H1 (cell line): Measurements from ENCODE around the gene ACSL3. TPM values are rescaled to one million over a fixed set of nuclear protein-coding genes. Genes with fewer than 3 reads are reported as not detected.

Experiments
- CTCF ChIA-PET: fragments of 300-600 bp; sonication (Branson Sonifier 250); formaldehyde crosslinking; loops from one replicate; lab custom pipeline; 2021; ENCODE audit not compliant: partially characterized antibody; lab: Charles Lee
- POLR2A ChIA-PET: fragments of 300-600 bp; sonication (Branson Sonifier 250); formaldehyde crosslinking; loops from one replicate; lab custom pipeline; 2021; ENCODE audit warnings: inconsistent platforms; ENCODE audit not compliant: partially characterized antibody; lab: Charles Lee
- DNase-seq, 2 experiments: peaks; one replicate each; pipeline versions ENCODE4 v3.0.0 to v3.0.0-alpha.2; 2010 to 2022; ENCODE audit warnings: low spot score in 2 of 2, low read depth in 1 of 2, mixed read lengths in 1 of 2
- FAIRE-seq: peaks from 2 replicates; lab custom pipeline; 2011; peaks lifted over from hg19 to GRCh38; lab: Jason Lieb, UNC
- H2AFZ ChIP-seq: 2 replicates; pipeline ENCODE4 v1.8.1; 2012; ENCODE audit warnings: low read length, inconsistent platforms
- H2AK5ac ChIP-seq: 2 replicates; pipeline ENCODE4 v1.6.1; 2013; ENCODE audit warnings: low read depth, low read length
- H2BK120ac ChIP-seq: replicated peaks from 2 replicates; pipeline ENCODE3; 2013; ENCODE audit warnings: low read depth, low read length, inconsistent platforms
- H2BK12ac ChIP-seq: 2 replicates; pipeline ENCODE4 v1.6.1; 2013; ENCODE audit warnings: low read depth, low read length
- H2BK15ac ChIP-seq: 2 replicates; pipeline ENCODE4 v1.6.1; 2013; ENCODE audit warnings: low read length
- H2BK20ac ChIP-seq: 2 replicates; pipeline ENCODE4 v1.6.1; 2013; ENCODE audit warnings: low read length
- H2BK5ac ChIP-seq: 2 replicates; pipeline ENCODE4 v1.6.1; 2013; ENCODE audit warnings: low read depth, low read length
- H3K14ac ChIP-seq: 2 replicates; pipeline ENCODE4 v1.6.1; 2013; ENCODE audit warnings: inconsistent platforms; ENCODE audit not compliant: insufficient read length
- H3K18ac ChIP-seq: 2 replicates; pipeline ENCODE4 v1.6.1; 2013; ENCODE audit warnings: low read length; ENCODE audit errors: extremely low read depth
- H3K23ac ChIP-seq: 2 replicates; pipeline ENCODE4 v1.6.1; 2013; ENCODE audit warnings: inconsistent platforms; ENCODE audit not compliant: insufficient read length
- H3K23me2 ChIP-seq: 2 replicates; pipeline ENCODE4 v1.6.1; 2013; ENCODE audit warnings: low read depth, low read length
- H3K27ac ChIP-seq: 2 replicates; pipeline ENCODE4 v1.6.1; 2011; ENCODE audit warnings: low read depth, low read length, inconsistent platforms
- H3K27me3 ChIP-seq, 4 experiments: replicated peaks in 1 of 4; 1 replicate in 1 of 4; 2 replicates in 3 of 4; pipeline versions ENCODE4 v1.6.1 to v1.8.1; 2011 to 2013; ENCODE audit warnings: low read length in 3 of 4, mild to moderate bottlenecking in 3 of 4, inconsistent platforms in 2 of 4, mixed read lengths in 2 of 4, moderate library complexity in 1 of 4; ENCODE audit not compliant: control insufficient read depth in 3 of 4, insufficient read depth in 3 of 4; ENCODE audit errors: extremely low read depth in 1 of 4
- H3K36me3 ChIP-seq, 4 experiments: 2 replicates each; pipeline versions ENCODE4 v1.6.1 to v1.8.1; 2011 to 2013; ENCODE audit warnings: mild to moderate bottlenecking in 4 of 4, low read length in 3 of 4, moderate library complexity in 2 of 4, control low read depth in 1 of 4, inconsistent platforms in 1 of 4; ENCODE audit not compliant: insufficient read depth in 4 of 4, control insufficient read depth in 2 of 4
- H3K4ac ChIP-seq: replicated peaks from 2 replicates; pipeline ENCODE3; 2013; ENCODE audit warnings: low read length, low read depth, mixed read lengths, inconsistent platforms; ENCODE audit not compliant: insufficient read length
- H3K4me1 ChIP-seq, 4 experiments: replicated peaks in 1 of 4; 1 replicate in 1 of 4; 2 replicates in 3 of 4; pipeline versions ENCODE4 v1.6.1 to v1.8.1; 2011 to 2013; ENCODE audit warnings: low read length in 3 of 4, inconsistent platforms in 2 of 4, mixed read lengths in 1 of 4; ENCODE audit not compliant: insufficient read depth in 4 of 4, control insufficient read depth in 3 of 4
- H3K4me2 ChIP-seq, 2 experiments: 2 replicates each; pipeline versions ENCODE4 v1.6.1 to v1.8.1; 2011 to 2013; ENCODE audit warnings: low read depth in 2 of 2, low read length in 2 of 2, control low read depth in 1 of 2, inconsistent platforms in 1 of 2, mild to moderate bottlenecking in 1 of 2; ENCODE audit not compliant: insufficient read depth in 1 of 2
- H3K4me3 ChIP-seq, 4 experiments: fragments of 200-600, 300-600 bp in 1 of 4; sonication (generic), shearing (Covaris generic), sonication (Bioruptor Twin) in 1 of 4; 2 replicates each; pipeline versions ENCODE4 v1.5.1 to v1.8.1; 2011 to 2016; ENCODE audit warnings: low read length in 4 of 4, low read depth in 3 of 4, control low read depth in 2 of 4, inconsistent platforms in 2 of 4, mild to moderate bottlenecking in 2 of 4, mixed read lengths in 1 of 4, moderate library complexity in 1 of 4; ENCODE audit not compliant: insufficient read depth in 2 of 4; ENCODE audit errors: extremely low read depth in 1 of 4
- H3K56ac ChIP-seq: replicated peaks from 2 replicates; pipeline ENCODE3; 2013; ENCODE audit warnings: low read depth, mild to moderate bottlenecking, mixed read lengths, low read length, inconsistent platforms; ENCODE audit not compliant: insufficient read length
- H3K79me1 ChIP-seq: 2 replicates; pipeline ENCODE4 v1.6.1; 2013; ENCODE audit warnings: low read depth, low read length, control low read depth
- H3K79me2 ChIP-seq, 2 experiments: 2 replicates each; pipeline versions ENCODE4 v1.6.1 to v1.8.1; 2012 to 2013; ENCODE audit warnings: low read length in 2 of 2, mild to moderate bottlenecking in 2 of 2, inconsistent platforms in 1 of 2; ENCODE audit not compliant: insufficient read depth in 2 of 2, control insufficient read depth in 1 of 2
- H3K9ac ChIP-seq, 4 experiments: replicated peaks in 1 of 4; 1 replicate in 1 of 4; 2 replicates in 3 of 4; pipeline versions ENCODE4 v1.6.1 to v1.8.1; 2011 to 2013; ENCODE audit warnings: low read depth in 3 of 4, low read length in 3 of 4, control low read depth in 2 of 4, mild to moderate bottlenecking in 2 of 4, moderate library complexity in 2 of 4, inconsistent platforms in 1 of 4; ENCODE audit errors: extremely low read depth in 1 of 4
- H3K9me3 ChIP-seq, 2 experiments: 2 replicates each; pipeline versions ENCODE4 v1.6.1 to v1.8.1; 2012 to 2013; ENCODE audit warnings: mild to moderate bottlenecking in 2 of 2, moderate library complexity in 2 of 2, control low read depth in 1 of 2, inconsistent platforms in 1 of 2, low read depth in 1 of 2, low read length in 1 of 2, mixed read lengths in 1 of 2; ENCODE audit not compliant: insufficient read depth in 2 of 2
- H4K20me1 ChIP-seq, 2 experiments: replicated peaks in 1 of 2; 2 replicates each; pipeline versions ENCODE3 to v1.8.1; 2011 to 2013; ENCODE audit warnings: inconsistent platforms in 2 of 2, low read length in 2 of 2, mild to moderate bottlenecking in 1 of 2; ENCODE audit not compliant: insufficient read depth in 2 of 2, control insufficient read depth in 1 of 2
- H4K5ac ChIP-seq: 2 replicates; pipeline ENCODE4 v1.6.1; 2013; ENCODE audit warnings: low read length, low read depth, mixed read lengths, inconsistent platforms; ENCODE audit not compliant: insufficient read length
- H4K8ac ChIP-seq: 2 replicates; pipeline ENCODE4 v1.8.0; 2013; ENCODE audit warnings: mild to moderate bottlenecking, moderate library complexity, low read length, inconsistent platforms; ENCODE audit not compliant: insufficient read depth; ENCODE audit errors: extremely low read depth
- H4K91ac ChIP-seq: replicated peaks from 2 replicates; pipeline ENCODE3; 2013; ENCODE audit warnings: low read length, mixed read lengths, inconsistent platforms; ENCODE audit not compliant: insufficient read length
- ATF3 ChIP-seq: IDR thresholded peaks from 2 replicates; pipeline ENCODE4 v1.6.1; 2011; ENCODE audit warnings: low read depth, mild to moderate bottlenecking, low read length; ENCODE audit not compliant: insufficient read depth
- CREB1 ChIP-seq: IDR thresholded peaks from 2 replicates; pipeline ENCODE4 v1.6.1; 2012; ENCODE audit warnings: inconsistent platforms
- CTBP2 ChIP-seq: IDR thresholded peaks from 2 replicates; pipeline ENCODE4 v1.7.0; 2011; ENCODE audit warnings: borderline replicate concordance, mild to moderate bottlenecking, moderate library complexity, mixed read lengths, low read length; ENCODE audit not compliant: insufficient read depth, insufficient read length
- EZH2 ChIP-seq: fragments of 200-600 bp; sonication (generic); IDR thresholded peaks from 2 replicates; pipeline ENCODE4 v1.7.1; 2012; ENCODE audit warnings: low read depth, mild to moderate bottlenecking, moderate library complexity, low read length, inconsistent platforms; ENCODE audit not compliant: severe bottlenecking
- PHF8 ChIP-seq: fragments of 200-600 bp; sonication (generic); conservative IDR thresholded peaks from 2 replicates; pipeline ENCODE4 v1.7.1; 2012; ENCODE audit warnings: low read depth, mild to moderate bottlenecking, inconsistent platforms, low read length, moderate library complexity
- RAD21 ChIP-seq, 2 experiments: IDR thresholded peaks in 1 of 2; conservative IDR thresholded peaks in 1 of 2; 2 replicates each; pipeline ENCODE4 v1.6.1; 2011; ENCODE audit warnings: low read depth in 2 of 2, low read length in 2 of 2, improper control_type of control experiment in 1 of 2, inconsistent platforms in 1 of 2, mild to moderate bottlenecking in 1 of 2, moderate library complexity in 1 of 2
- RXRA ChIP-seq: IDR thresholded peaks from 2 replicates; pipeline ENCODE4 v1.6.1; 2011; ENCODE audit warnings: low read depth, mild to moderate bottlenecking, low read length, moderate library complexity; ENCODE audit not compliant: insufficient read depth
- SP1 ChIP-seq: IDR thresholded peaks from 2 replicates; pipeline ENCODE4 v1.6.1; 2011; ENCODE audit warnings: low read depth, low read length
- TAF1 ChIP-seq: IDR thresholded peaks from 2 replicates; pipeline ENCODE4 v1.6.1; 2011; ENCODE audit warnings: mild to moderate bottlenecking, low read depth, low read length
- TAF7 ChIP-seq: optimal IDR thresholded peaks from 2 replicates; pipeline ENCODE3; 2011; ENCODE audit warnings: low read depth, mild to moderate bottlenecking, inconsistent platforms, low read length, moderate library complexity, borderline replicate concordance
- YY1 ChIP-seq: IDR thresholded peaks from 2 replicates; pipeline ENCODE4 v1.6.1; 2011; ENCODE audit warnings: low read depth, mild to moderate bottlenecking, low read length
- ZNF274 ChIP-seq: IDR thresholded peaks from 2 replicates; pipeline ENCODE4 v1.7.0; 2012; ENCODE audit warnings: low read length, borderline replicate concordance; ENCODE audit errors: extremely low read depth
- WGBS, 2 experiments: shearing (Covaris generic) in 1 of 2; methylation state at CpG; one replicate each; pipeline versions ENCODE4 v1.1.6 to v1.1.7; 2013 to 2015; ENCODE audit warnings: low lambda C conversion rate in 2 of 2, mixed read lengths in 2 of 2, inconsistent platforms in 1 of 2, low coverage in 1 of 2, missing lambda C conversion rate in 1 of 2; ENCODE audit not compliant: insufficient replicate concordance in 2 of 2, insufficient coverage in 1 of 2, insufficient read length in 1 of 2; ENCODE audit errors: extremely low coverage in 1 of 2, missing lambda C conversion rate in 1 of 2; 5-methylcytosine and 5-hydroxymethylcytosine counted together
- polyA plus RNA-seq, 7 experiments: library from polyadenylated mRNA; depleted of rRNA in 3 of 7; stranded (reverse) in 5 of 7; unstranded in 2 of 7; fragments of >200 nt in 5 of 7; fragments of 200-250 nt in 2 of 7; gene quantifications; 1 replicate in 5 of 7; 2 replicates in 1 of 7; 4 replicates in 1 of 7; pipeline versions ENCODE4 v1.2.1 to v1.2.3, GENCODE V29; 2011 to 2013; ENCODE audit warnings: missing spikeins in 2 of 7, mixed read lengths in 2 of 7
- total RNA-seq: library from RNA; stranded (reverse); fragmentation: NEBNext Ultra II Directional; extraction: Animal tissue kit (Norgen Biotek cat#: 25700); gene quantifications from 2 replicates; pipeline ENCODE4 v1.2.1, GENCODE V29; 2021

Gene ACSL3
- total and polyA plus RNA-seq, 2 of the 8 experiments (the other 6 are each of a cell fraction or from before 2014, with no cell fraction given): 37.5 to 98.1 TPM

- Histone ChIP-seq H3K9ac (no peak overlapping the region), H4K20me1 (no peaks in the 10 kb centered on the region), H2BK15ac (no peak overlapping the region), H3K27me3 (no peaks in the 10 kb centered on the region), H2AK5ac (peak overlapping the region; percentile 32; the same call in 1 of the 2 replicates), H3K56ac (no peak overlapping the region), H3K4me3 (no peak overlapping the region), H2BK5ac (peak overlapping the region; percentile 9; the same call in 1 of the 2 replicates), H4K8ac (no peak overlapping the region), H2AFZ (no peak overlapping the region), H3K79me1 (no peaks in the 10 kb centered on the region), H3K23ac (no peak overlapping the region), H3K23me2 (no peaks in the 10 kb centered on the region), H3K4ac (no peak overlapping the region), H4K5ac (no peak overlapping the region), H3K4me2 (no peak overlapping the region), H3K14ac (no peak overlapping the region), H3K9me3 (peaks cover 0 to 3% of the 10 kb centered on the region in 2 experiments; a peak in 1 of 4 replicates), H3K18ac (no peak overlapping the region; the same call in 1 of the 2 replicates), H3K36me3 (no peaks in the 10 kb centered on the region), H4K91ac (no peak overlapping the region), H3K27ac (no peak overlapping the region), H2BK120ac (no peak overlapping the region), H2BK20ac (no peak overlapping the region), H2BK12ac (peak overlapping the region; percentile 44), H3K4me1 (no peaks in the 10 kb centered on the region; a peak in 1 of 7 replicates), H3K79me2 (no peaks in the 10 kb centered on the region)
- TF ChIP-seq CREB1 (no peak), YY1 (no peak), RXRA (no peak), ZNF274 (no peak), PHF8 (no peak), SP1 (no peak), TAF1 (no peak), EZH2 (no peak), RAD21 (IDR thresholded peaks at IDR 0.05 in 1 of 2, conservative IDR thresholded peaks at IDR 0.05 in 1 of 2; ENCODE audit: low read depth in 2 of 2, low read length in 2 of 2) (no peak), ATF3 (no peak), CTBP2 (no peak), TAF7 (no peak)
- DNase-seq (no peak), FAIRE-seq (no peak)
- ChIA-PET POLR2A (interaction anchor here (1.2 kb wide), 1 partner anchor 288 kb away, joined by 3 read pairs; no protein-coding TSS in a partner anchor), CTCF (interaction anchor here (1.1 to 3.3 kb wide), 8 partner anchors 8 to 318 kb away, joined by 3 to 26 read pairs (median 7); no protein-coding TSS in a partner anchor)
- WGBS, 2 experiments: 91% methylated on average over 6 of the region's 6 CpGs; no CpG with 5 or more reads in 1 of the 2 experiments
These were observed 99.3 kb downstream of the ACSL3 start for GRCh38 chr2:222960126-222960525.
